Loucy (cell line): ENCODE measurements around the gene OR2J2.

Source experiments
- EZH2phosphoT487 ChIP-seq: fragments of 200-600 bp; IDR thresholded peaks from 2 replicates; pipeline ENCODE4 v1.6.1; 2018; ENCODE audit warnings: antibody characterized with exemption, mild to moderate bottlenecking, moderate library complexity, borderline replicate concordance
- TF ChIP-seq, protein P1 (sequence below): fragments of 200-600 bp; sonication (generic); conservative IDR thresholded peaks from 2 replicates; pipeline ENCODE4 v1.5.1; 2014; ENCODE audit warnings: mild to moderate bottlenecking, antibody characterized with exemption, low read length

DNA sequence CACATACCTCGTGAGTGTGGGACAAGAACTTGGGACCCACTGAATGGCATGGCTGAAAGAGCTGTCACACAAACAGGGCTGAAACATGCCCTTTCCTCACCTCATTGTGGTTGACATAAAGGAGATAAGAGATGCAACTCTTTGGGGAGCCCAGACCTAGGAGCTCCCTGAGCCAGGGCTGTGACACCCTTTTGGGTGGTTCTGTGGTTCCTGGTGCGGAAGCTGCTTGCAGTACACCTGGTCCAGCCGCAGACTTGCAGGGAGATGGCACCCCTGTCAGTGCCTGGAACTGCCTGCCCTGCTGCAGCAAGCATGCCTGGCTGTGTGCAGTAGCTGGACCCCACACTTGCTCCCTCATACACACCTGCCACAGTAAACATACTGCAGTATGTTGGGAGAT lies 31.3 kb downstream of the OR2J2 start:
- TF ChIP-seq, protein P1, sequence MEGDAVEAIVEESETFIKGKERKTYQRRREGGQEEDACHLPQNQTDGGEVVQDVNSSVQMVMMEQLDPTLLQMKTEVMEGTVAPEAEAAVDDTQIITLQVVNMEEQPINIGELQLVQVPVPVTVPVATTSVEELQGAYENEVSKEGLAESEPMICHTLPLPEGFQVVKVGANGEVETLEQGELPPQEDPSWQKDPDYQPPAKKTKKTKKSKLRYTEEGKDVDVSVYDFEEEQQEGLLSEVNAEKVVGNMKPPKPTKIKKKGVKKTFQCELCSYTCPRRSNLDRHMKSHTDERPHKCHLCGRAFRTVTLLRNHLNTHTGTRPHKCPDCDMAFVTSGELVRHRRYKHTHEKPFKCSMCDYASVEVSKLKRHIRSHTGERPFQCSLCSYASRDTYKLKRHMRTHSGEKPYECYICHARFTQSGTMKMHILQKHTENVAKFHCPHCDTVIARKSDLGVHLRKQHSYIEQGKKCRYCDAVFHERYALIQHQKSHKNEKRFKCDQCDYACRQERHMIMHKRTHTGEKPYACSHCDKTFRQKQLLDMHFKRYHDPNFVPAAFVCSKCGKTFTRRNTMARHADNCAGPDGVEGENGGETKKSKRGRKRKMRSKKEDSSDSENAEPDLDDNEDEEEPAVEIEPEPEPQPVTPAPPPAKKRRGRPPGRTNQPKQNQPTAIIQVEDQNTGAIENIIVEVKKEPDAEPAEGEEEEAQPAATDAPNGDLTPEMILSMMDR, result no peak
- no peak for TF ChIP-seq EZH2phosphoT487
